Medulla oblongata (tissue), 1 donor: ENCODE results near the gene LRFN2.

Experiments
- DNase-seq: peaks from one replicate; pipeline ENCODE4 v3.0.0-alpha.2; 2015; ENCODE audit errors: extremely low spot score

LRFN2 gene

GRCh38 chr6:40543776-40544175 lies 43.4 kb downstream of the LRFN2 start:
- no peak for DNase-seq

- no peak for DNase-seq
Observed at GRCh38 chr6:40543146-40543545, 44.0 kb downstream of the LRFN2 start.

DNA sequence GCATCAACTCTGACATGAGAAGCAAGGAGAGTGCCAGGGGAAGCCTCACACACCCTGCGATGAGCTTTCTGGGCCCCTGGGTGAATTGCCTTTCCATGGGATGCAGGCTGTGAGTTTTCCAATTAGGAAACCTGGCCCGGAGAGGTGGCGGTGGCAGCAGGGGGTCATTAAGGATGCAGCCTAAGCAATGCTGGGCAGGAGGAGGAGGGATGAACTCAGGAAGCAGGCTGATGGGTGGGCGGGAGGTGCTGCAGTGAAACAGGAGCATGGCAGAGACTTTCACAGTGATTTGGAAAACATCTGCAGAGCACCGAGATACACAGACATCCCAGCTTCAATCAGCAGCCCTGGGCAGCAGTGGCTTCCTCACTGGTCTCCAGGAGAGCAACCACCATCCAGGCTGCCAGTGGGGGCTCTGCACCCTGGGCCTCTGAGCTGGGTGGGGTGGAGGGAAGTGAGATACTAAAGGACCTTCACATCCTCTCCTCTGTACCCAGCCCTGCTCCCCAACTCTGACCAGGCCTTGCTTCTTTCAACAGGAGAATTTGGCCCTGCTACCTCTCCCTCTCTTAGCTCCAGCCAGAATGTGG lies 44.9 kb downstream of the LRFN2 start:
- DNase-seq = no peak

GRCh38 chr6:40541556-40542174 lies 45.5 kb downstream of the LRFN2 start:
- DNase-seq = no peak

DNA sequence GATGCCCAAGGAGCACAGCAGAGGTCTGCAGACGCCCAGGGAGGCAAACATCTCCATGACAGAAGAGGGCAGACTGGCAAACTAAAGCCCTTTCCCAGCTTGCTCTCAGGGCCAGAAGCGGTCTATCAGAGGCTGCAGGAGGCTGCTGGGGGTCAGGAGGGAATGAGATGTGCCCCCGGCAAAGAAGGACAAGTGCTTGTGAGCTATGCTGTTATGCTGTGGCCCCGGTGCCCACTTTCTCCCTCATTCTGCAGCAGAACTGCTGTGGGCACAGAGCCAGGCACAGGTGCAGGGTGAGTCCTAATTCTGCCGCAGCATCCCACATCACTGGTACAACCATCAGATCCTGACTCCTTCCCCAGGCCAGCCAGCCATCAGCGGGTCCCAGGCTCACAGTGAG lies 46.4 kb downstream of the LRFN2 start:
- DNase-seq = no peak

DNA sequence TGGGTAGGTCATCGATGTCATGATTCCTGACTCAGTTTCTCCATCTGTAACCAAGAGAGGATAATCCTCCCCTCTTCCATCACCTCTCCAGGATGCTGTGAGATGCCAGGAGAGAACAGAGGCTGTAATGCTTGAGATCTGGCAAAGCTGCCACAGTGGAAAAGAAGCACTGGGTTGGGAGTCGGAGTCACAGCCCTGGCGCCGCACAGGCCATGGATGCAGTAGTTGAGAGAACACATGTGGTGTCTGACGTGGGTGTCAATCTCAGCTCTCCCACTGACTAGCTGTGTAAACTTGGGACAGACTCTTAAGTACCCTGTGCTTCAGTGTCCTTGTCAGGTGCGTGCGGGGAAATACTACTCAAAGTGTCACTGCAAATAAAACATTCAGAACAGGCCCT lies 47.3 kb downstream of the LRFN2 start:
- DNase-seq = no peak

GRCh38 chr6:40538556-40538955 lies 48.6 kb downstream of the LRFN2 start:
- DNase-seq = no peak

- no peak for DNase-seq
Observed at GRCh38 chr6:40537446-40537845, 49.7 kb downstream of the LRFN2 start.

- no peak for DNase-seq
Observed at GRCh38 chr6:40536442-40536841, 50.7 kb downstream of the LRFN2 start.

GRCh38 chr6:40535819-40536380 lies 51.3 kb downstream of the LRFN2 start:
- no peak for DNase-seq

- no peak for DNase-seq
Observed at GRCh38 chr6:40535110-40535818, 51.9 kb downstream of the LRFN2 start.

GRCh38 chr6:40532349-40533000 lies 54.7 kb downstream of the LRFN2 start:
- DNase-seq = no peak

GRCh38 chr6:40529919-40530318 lies 57.2 kb downstream of the LRFN2 start:
- DNase-seq = no peak

GRCh38 chr6:40529040-40529439 lies 58.1 kb downstream of the LRFN2 start:
- no peak for DNase-seq

- no peak for DNase-seq
Observed at GRCh38 chr6:40528051-40528450, 59.1 kb downstream of the LRFN2 start.

GRCh38 chr6:40526036-40526435 lies 61.1 kb downstream of the LRFN2 start:
- no peak for DNase-seq

- DNase-seq = no peak
Observed at GRCh38 chr6:40524797-40525585, 62.2 kb downstream of the LRFN2 start.

- DNase-seq = no peak
Observed at GRCh38 chr6:40523505-40524172, 63.5 kb downstream of the LRFN2 start.

- no peak for DNase-seq
Observed at GRCh38 chr6:40521496-40521895, 65.7 kb downstream of the LRFN2 start.

- DNase-seq = no peak
Observed at GRCh38 chr6:40520678-40521077, 66.5 kb downstream of the LRFN2 start.

DNA sequence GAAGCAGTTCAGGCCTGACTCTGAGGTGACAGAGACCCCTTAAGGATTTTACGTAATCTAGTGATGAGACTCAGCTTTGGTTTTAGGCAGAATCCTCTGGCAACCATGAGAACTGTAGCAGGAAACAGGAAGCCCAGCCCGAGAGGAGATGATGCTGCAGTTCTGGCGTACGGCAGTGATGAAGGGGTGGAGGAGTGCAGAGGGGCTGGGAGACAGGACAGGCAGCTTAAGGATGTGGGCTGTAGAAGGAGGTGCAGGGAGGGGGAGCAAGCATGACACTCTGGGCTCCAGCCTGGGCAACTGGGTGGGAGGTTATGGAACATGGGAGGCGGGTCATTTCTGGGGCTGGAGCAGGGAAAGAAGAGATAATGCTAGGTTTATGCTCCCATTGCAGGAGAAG lies 67.1 kb downstream of the LRFN2 start:
- no peak for DNase-seq
